ENCODE measurements around the gene PADI4.

DNA sequence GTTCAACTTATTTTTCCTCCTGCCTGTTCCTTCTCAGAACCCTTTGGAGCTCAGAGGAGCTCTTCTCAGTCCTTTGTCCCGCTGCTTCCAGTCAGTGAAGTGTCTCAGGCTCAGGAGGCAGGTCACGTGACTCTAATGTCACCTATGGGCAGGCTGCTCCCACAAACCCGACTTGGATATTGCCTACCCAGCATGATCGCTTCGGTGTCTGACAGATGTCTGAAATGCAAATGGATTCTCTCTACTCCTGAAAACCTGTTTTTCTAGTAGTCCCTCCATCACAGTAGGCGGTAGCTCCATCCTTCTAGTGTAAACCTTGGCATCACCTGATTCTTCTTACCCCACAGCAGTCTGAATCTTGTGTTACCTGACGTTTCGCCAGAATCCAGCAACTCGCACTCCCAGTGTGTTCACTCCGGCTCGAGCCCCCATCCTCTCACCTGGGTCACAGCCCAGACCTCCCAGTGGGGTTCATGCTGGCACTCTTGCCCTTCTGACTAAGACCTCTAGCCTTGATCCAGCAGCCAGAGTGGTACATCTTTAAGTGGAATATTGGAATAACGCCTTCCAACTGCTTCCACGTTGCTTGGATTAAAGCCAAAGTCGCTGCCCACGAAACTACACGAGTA, 69.4 kb downstream of the PADI4 start:
- TF ChIP-seq, protein P1, sequence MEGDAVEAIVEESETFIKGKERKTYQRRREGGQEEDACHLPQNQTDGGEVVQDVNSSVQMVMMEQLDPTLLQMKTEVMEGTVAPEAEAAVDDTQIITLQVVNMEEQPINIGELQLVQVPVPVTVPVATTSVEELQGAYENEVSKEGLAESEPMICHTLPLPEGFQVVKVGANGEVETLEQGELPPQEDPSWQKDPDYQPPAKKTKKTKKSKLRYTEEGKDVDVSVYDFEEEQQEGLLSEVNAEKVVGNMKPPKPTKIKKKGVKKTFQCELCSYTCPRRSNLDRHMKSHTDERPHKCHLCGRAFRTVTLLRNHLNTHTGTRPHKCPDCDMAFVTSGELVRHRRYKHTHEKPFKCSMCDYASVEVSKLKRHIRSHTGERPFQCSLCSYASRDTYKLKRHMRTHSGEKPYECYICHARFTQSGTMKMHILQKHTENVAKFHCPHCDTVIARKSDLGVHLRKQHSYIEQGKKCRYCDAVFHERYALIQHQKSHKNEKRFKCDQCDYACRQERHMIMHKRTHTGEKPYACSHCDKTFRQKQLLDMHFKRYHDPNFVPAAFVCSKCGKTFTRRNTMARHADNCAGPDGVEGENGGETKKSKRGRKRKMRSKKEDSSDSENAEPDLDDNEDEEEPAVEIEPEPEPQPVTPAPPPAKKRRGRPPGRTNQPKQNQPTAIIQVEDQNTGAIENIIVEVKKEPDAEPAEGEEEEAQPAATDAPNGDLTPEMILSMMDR (IDR thresholded peaks at IDR 0.05): no peak
- no peak for TF ChIP-seq POLR2A (IDR thresholded peaks at IDR 0.05)
